ENCODE measurements around the gene RAPGEF1. TPM values are rescaled to one million over a fixed set of nuclear protein-coding genes. Genes with fewer than 3 reads are reported as not detected.

Gene RAPGEF1
- total and polyA plus RNA-seq, 11 donors, result 50.6 to 161 (median 115) TPM

DNA sequence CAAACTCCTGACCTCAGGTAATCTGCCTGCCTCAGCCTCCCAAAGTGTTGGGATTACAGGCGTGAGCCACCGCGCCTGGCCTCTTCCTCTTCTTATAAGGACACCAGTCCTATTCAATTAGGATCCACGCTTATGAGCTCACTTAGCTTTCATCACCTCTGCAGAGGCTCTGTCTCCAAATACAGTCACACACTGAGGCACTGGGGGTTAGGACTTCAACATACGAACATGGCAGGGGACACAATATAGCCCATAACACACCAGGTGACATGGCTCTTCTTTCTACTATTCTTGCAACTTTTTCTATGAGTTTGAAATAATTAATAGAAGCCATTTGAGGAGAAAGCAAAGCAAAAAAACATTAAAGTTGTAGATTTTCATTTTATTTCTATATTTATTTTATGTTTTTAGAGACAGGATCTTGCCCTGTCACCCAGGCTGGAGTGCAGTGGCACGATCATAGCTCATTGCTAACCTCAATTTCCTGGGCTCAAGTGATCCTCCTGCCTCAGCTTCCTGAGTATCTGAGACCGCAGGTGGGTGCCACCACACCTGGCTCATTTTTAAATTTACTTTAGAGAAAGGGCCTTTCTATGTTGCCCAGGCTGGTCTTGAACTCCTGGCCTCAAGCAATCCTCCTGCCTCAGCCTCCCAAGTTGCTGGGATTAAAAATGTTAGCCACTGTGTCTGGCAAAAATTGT is 200.5 kb downstream of the RAPGEF1 start:
- Histone ChIP-seq H3K4me1 (peaks cover 0 to 5% (median 0%) of the 10 kb centered on the region in 12 donors), H3K27me3 (peaks cover 0 to 8% (median 0%) of the 10 kb centered on the region in 9 donors), H3K4me3 (no peak overlapping the region), H3K27ac (no peak overlapping the region), H3K9me3 (peaks cover 0 to 25% (median 16%) of the 10 kb centered on the region in 12 donors), H3K36me3 (no peaks in the 10 kb centered on the region)
- 86 to 87% (median 86%) methylated on average over 7 of the region's 7 CpGs for WGBS, 4 donors
- DNase-seq (no peak), ATAC-seq (no peak)
- intact Hi-C loops (cut with DNase I), result loop anchor here in 1 of 10 donors (10.0 kb wide), 1 partner anchor 205 kb away; the partner anchor contains the start of gene RAPGEF1
- TF ChIP-seq POLR2A (IDR thresholded peaks at IDR 0.05) (no peak), CTCF (IDR thresholded peaks at IDR 0.05) (no peak)

GRCh38 chr9:131537946-131538345 is 201.9 kb downstream of the RAPGEF1 start:
- 92 to 96% (median 94%) methylated on average over 19 of the region's 19 CpGs for WGBS, 4 donors
- Histone ChIP-seq H3K27ac (no peak overlapping the region), H3K4me1 (peaks cover 0 to 5% (median 0%) of the 10 kb centered on the region in 12 donors), H3K27me3 (no peaks in the 10 kb centered on the region), H3K9me3 (peaks cover 0 to 12% (median 6%) of the 10 kb centered on the region in 12 donors), H3K4me3 (no peak overlapping the region), H3K36me3 (no peaks in the 10 kb centered on the region)
- no peak for DNase-seq
- intact Hi-C loops (cut with DNase I), result loop anchor here in 1 of 10 donors (10.0 kb wide), 1 partner anchor 207 kb away; the partner anchor contains the start of gene RAPGEF1
- ATAC-seq, result no peak
- TF ChIP-seq CTCF (IDR thresholded peaks at IDR 0.05) (no peak), POLR2A (IDR thresholded peaks at IDR 0.05) (no peak)

DNA sequence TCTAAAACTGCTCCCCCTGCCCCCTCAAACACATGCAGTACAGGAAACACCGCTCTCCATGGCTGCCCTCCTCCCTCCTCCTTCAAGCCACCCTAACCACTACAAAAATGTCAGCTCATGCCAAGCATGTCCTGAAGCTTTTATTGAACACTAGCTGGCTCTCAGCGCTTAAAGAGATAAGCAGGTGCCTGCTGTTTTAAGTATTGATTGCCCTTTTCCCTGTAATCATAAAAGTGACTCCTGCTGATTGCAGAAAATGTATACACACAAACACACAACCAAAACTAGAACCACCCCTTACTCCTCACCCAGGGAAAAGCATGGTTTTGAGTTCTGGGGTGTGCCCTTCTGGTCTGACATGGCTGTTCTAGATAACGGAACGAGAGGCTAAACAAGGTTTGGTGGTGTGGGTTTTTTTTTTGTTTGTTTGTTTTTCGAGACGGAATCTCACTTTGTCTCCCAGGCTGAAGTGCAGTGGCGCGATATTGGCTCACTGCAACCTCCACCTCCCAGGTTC is 205.1 kb downstream of the RAPGEF1 start:
- H3K9me3 ChIP-seq, result no peaks in the 10 kb centered on the region
- intact Hi-C loops (cut with DNase I), result loop anchor here in 1 of 10 donors (10.0 kb wide), 1 partner anchor 210 kb away; the partner anchor contains the start of gene RAPGEF1
- peaks cover 3 to 19% (median 10%) of the 10 kb centered on the region in 12 donors for H3K4me1 ChIP-seq
- DNase-seq (no peak), ATAC-seq (no peak)
- no peak overlapping the region for H3K4me3 ChIP-seq
- WGBS, 4 donors, result 46 to 59% (median 54%) methylated on average over 8 of the region's 8 CpGs
- no peak for TF ChIP-seq POLR2A (IDR thresholded peaks at IDR 0.05)
- TF ChIP-seq CTCF (IDR thresholded peaks at IDR 0.05), result no peak
- no peaks in the 10 kb centered on the region for H3K27me3 ChIP-seq
- no peak overlapping the region for H3K27ac ChIP-seq
- peaks cover 0 to 3% (median 0%) of the 10 kb centered on the region in 9 donors for H3K36me3 ChIP-seq
